GM10847 (cell line): ENCODE results near the gene PRDX3.

Experiments
- POLR2A ChIP-seq: IDR thresholded peaks from 2 replicates; pipeline ENCODE4 v1.6.1; 2011; ENCODE audit not compliant: insufficient read length; ENCODE audit errors: extremely low read depth

The PRDX3 gene

DNA sequence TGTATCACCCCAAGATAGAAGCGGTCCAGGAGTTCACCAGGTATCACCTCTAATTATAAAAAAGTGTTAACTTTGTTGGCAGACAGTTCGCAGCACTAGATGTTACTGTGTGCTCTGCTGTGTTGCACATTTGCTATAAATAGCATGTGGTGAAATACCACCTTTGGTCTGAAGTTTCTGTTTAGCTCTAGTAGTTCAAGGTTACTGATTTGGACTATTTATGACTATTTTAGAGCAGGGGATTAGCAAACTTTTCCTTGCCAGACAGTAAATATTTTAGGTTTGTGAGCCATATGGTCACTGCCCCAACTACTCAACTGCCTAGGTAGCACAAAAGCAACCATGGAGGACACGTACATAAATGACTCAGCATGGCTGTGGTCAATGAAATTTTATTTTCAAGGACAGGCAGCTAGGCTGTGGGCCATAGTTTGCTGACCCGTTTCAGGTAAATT, 58.2 kb downstream of the PRDX3 start:
- TF ChIP-seq POLR2A = no peak

DNA sequence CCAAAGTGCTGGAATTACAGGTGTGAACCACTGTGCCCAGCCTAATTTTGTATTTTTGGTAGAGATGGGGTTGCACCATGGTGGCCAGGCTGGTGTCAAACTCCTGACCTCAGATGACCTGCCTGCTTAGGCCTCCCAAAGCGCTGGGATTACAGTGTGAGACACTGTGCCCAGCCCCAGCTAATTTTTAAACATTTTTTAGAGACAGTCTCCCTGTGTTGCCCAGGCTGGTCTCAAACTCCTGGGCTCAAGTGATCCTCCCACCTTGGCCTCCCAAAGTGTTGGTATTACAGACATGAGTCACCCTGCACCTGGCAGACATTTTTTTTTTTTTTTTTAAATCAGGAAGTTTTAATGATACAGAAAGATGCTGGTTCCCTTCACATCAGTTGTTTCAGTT, 59.2 kb downstream of the PRDX3 start:
- no peak for TF ChIP-seq POLR2A

DNA sequence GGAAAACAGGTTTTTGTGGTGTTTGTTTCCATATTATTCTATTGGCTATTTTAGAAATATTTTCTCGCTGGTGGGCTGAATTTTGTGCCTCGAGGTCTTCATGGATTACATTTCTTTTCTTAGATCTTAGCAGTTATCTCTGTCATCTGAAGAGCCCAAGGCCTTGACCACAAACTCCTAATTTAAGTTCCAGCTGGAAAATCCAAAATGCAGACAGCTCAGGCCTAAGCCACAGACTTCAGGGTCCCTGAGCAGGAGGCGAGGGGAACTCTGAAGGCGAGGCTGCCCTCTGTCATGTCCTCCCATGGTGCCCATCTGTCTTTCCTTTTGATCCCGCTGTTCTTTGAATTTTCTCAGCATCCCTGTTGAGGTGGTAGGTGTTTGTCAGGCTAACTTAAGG, 60.4 kb downstream of the PRDX3 start:
- TF ChIP-seq POLR2A = no peak
